OCI-LY3 (cell line): Measurements from ENCODE around the gene TRIM62.

Source experiments
- CTCF ChIP-seq: fragments of 200-600, 300-600 bp; sonication (generic); IDR thresholded peaks from 2 replicates; pipeline ENCODE4 v1.5.1; 2014; ENCODE audit warnings: antibody characterized with exemption, low read length, low read depth
- EZH2phosphoT487 ChIP-seq: fragments of 200-600 bp; shearing (Covaris generic); IDR thresholded peaks from 2 replicates; pipeline ENCODE4 v1.6.1; 2018; ENCODE audit warnings: antibody characterized with exemption, mixed run types, low read depth

- no peak for TF ChIP-seq CTCF
- no peak for TF ChIP-seq EZH2phosphoT487
Measured at GRCh38 chr1:33195556-33195955, 13.7 kb upstream of the TRIM62 start.
